Hematopoietic multipotent progenitor cell treated with erythropoietin and hydrocortisone succinate and interleukin-3 and kit ligand, for 15 days (in vitro differentiated cells): Measurements from ENCODE around the gene PLA2G6.
A peak's percentile ranks its signal among the peaks of the same experiment; 100 is the strongest.

Experiments
- DNase-seq: peaks from one replicate; pipeline ENCODE4 v3.0.0-alpha.2; 2015; ENCODE audit warnings: low spot score

PLA2G6 gene

DNA sequence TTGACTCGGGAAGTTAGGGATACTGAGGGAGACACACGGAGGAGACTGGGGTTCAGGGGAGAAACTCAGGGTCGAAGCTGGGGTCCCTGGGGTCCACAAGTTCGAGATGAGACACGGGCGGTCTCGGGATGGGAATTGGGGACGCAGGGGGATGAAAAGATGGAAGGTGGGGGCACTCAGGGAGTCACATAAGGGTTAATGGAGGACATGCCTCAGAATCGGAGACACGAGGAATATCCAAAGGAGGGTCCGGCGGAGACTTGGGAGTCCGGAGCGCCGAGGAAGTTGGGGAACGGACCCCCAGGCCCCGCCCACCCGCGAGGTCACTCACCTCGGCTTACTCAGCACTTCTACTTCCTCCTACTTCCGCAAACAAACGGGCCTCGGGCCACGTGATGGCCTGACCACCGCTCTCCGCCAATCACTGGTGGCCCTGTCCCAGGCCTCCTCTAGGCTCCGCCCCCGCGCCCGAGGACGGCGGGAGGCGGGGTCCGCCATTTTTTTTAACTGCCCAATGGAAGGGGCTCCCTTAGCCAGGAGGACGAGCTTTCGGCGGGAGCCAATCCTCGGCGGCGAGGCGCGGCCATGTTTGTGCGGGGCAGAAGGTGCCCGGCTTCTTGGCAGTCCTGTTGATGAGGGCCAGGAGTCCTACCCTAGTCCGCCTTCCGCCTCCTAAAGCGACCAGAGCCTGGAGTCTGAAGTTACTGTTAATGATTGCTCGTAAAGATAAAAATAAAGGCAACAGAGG is at the start of gene PLA2G6:
TSS of gene PLA2G6 (minus strand) at position 378 of the 748 bp plus-strand sequence. CDS start 12,404 bp downstream, outside the sequence.
- peak; percentile 99 for DNase-seq

DNA sequence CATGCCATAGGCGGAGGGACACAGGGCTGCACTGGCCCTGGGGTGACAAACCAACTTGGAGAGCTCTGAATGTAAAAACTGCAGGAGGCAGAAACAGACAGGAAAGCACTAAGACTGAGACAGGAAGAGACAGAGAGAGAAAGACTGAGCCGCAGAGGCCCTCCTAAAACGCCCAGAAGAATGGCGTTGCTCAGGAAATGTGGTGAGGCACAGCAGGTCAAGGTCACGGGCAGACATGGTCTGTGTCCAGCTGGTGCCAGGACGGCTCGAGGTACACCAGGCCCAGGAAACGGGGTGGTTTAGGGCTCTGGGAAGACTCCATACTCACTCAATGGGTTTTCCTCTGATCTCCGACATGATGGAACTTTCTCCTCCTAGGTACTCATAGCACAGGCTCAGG is 49.3 kb upstream of the PLA2G6 start:
- no peak for DNase-seq

DNA sequence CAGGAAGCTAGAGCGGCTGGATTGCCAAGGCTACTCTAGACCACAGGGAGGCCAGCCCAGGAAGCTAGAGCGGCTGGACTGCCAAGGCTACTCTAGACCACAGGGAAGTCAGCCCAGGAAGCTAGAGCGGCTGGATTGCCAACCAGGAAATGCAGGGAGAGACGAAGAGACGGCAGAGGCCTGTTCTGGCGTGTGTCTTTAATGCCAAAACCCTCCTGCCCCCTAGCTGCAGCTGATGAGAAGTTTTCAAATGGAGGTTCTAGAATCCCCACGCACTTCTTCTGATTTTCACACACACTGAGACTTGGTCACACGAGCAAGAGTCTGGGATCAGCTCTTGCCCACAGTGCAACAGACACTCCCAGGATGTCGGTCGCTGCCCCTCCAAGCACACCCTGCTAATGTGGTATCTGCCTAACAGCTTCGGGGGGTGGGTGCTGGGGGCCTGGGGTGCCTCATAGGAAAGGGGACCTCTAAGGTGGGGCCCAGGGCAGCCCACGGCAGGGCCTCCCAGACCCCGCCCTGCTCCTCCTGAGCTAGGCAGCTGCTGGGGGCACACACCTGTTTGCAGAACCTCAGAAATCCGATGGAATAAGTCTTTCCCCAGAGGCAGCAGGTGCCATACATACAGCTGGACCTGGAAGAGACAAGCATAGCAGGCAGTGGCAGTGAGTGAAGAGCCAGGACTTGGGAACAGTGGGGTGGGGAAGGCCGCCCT is 48.6 kb upstream of the PLA2G6 start:
- DNase-seq: peak; percentile 62

DNA sequence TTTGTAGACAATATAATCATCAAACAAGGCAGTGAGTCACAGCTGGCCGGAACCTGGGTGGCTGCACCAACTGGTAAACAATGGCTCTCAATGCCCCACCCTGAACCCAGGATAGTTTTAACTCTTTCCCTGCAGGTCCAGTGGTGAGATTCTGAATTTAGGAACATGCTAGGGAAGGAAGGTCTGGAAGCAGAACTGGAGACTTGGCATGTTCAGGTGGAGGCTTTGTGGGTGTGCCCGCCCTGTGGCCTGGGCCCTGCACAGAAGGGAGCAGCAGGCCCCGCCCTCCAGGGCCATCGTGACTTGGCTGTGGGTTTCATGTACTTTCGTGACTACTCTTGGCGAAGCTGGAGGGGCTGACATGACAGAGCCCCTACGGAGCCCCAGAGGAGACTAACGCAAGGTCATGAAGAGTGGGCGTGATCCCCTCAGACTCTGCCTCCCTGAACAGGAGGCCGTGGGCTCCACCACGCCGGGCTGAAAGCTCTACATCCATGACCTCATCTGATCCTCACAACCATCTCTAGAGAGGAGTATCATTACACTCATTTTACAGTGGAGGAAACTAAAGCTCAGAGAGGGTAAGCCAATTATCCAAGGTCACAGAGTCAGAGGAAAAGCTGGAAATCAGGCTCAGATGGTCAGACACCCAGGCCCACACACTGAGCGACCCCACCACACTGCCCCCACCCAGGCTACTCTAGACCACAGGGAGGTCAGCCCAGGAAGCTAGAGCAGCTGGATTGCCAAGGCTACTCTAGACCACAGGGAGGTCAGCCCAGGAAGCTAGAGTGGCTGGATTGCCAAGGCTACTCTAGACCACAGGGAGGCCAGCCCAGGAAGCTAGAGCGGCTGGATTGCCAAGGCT is 47.5 kb upstream of the PLA2G6 start:
- peak; percentile 43 for DNase-seq

DNA sequence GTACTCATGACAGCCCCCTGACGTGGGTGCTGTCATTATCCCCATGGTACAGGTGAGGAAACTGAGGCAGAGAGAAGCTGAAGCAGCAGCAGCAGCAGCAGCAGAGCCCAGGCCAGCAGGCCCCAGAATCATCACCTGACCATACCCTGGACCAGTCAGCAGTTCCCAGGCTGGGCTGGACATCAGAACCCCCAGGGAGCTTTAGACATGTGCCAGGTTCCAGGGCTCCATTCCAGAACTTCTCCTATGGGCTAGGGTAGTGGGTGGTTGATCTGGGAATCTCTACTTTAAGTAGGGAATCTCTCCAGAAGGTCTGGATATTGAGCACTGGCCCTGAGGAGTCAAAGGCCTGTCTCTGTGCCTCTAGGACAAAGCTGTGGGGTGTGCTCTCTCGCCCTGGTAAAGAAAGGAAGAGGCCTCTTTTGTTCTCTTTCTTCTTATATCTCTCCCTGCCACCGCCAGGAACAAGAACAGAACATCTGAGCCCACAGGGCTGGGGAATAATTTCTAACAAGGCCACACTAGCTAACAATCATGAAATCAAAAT is 46.8 kb upstream of the PLA2G6 start:
- no peak for DNase-seq

- DNase-seq: no peak
These were observed 45.4 kb upstream of the PLA2G6 start for GRCh38 chr22:38226853-38227649.

- DNase-seq: no peak
These were observed 41.8 kb upstream of the PLA2G6 start for GRCh38 chr22:38223289-38223960.

GRCh38 chr22:38222797-38223119 is 41.1 kb upstream of the PLA2G6 start:
- DNase-seq: no peak

DNA sequence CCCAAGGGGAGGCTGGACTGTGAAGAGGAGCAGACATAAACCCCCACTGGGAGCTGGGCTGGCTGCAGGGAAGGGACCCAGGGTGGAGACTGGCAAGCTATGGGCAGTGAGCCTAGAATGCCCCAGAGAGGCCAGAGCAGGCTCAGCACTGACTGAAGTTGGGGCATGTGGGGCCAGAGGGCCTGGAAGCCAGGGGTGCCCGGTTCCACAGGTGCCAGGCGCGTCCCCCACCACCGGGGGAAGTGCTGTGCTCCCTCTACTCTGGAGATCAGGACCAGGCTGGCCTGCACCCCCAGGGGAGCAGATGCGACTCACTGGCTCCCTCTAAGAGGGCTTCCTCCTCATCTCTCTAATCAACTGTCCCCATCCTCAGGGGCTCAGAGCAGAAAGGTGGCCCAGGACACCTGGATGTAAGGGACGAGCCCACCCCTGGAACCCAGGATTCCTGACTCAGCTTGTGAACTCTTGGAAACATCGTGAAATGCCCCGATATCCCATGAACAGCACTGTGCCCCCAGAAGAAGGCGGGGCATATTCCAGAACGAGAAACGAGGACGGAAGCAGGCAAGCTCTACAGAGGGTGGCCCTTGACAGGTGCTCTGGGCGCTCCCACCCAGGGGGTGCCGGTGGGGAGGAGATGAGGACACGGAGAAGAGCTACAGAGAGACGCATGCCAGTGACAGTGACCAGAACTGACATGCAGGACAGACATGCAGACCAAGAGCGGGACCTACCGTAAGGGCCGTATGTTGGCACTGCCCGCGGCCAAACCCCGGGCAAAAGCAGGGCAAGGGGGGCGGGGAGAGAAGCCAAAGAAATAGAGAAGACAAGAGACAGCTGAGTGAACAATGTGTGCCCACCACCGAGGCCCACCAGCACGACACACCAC is 40.5 kb upstream of the PLA2G6 start:
- no peak for DNase-seq

DNA sequence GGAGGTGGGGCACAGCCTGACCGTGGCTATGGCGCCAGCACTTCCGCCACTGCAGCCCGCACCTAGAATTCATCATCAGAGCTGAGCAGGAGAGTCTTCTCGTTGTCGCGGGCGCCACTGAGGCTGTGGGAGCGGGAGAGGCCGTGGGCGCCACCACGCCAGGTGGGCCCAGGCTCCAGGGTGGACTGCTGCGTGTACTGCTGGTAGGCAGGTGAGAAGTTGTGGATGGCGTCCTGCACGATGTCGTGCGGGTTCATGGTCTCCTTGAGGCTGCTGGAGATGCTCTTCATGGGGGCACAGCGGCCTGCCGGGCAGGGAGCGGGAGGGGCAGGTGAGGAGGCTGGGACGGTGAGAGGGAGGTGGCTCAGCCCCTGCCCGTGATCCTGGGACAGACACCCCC is 39.8 kb upstream of the PLA2G6 start:
- DNase-seq: no peak

DNA sequence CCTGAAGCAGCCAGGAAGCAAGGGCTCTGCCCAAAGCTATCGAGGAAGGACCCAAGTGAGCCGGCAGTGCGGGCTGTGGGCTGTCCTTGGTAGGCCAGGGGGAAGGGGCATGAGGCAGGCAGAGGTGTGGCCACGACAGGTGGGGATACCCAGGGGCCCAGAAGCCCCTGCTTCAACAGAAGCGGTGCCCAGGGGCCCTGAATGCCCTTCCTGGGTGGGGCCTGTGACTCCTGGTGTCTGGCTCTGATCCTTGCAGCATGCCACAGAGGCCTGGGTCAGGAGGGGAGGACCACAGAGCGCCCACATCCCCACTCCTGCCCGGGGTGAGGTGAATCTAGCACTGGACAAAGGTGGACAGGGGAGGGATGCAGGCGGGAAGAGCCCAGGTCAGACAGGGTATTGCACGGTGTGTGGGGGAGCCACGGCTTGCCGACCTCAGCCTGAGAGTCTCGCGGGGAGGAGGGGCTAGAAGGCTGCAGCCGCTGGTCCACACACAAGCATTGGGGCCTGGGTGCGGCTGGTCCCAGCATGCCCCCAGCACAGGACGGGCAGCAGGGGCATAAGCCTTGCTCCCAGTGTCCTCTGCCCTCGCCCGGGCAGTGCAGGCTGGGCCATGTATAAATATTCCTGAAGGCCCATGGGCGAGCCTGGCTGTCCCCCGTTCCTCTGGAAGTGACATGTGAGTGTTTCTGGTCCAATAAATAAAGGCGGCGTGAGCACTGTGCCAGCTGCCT is 39.2 kb upstream of the PLA2G6 start:
- no peak for DNase-seq

GRCh38 chr22:38220163-38220562 is 38.5 kb upstream of the PLA2G6 start:
- DNase-seq: no peak

GRCh38 chr22:38219632-38220031 is 38.0 kb upstream of the PLA2G6 start:
- DNase-seq: no peak

- DNase-seq: no peak
These were observed 37.3 kb upstream of the PLA2G6 start for GRCh38 chr22:38218661-38219622.

DNA sequence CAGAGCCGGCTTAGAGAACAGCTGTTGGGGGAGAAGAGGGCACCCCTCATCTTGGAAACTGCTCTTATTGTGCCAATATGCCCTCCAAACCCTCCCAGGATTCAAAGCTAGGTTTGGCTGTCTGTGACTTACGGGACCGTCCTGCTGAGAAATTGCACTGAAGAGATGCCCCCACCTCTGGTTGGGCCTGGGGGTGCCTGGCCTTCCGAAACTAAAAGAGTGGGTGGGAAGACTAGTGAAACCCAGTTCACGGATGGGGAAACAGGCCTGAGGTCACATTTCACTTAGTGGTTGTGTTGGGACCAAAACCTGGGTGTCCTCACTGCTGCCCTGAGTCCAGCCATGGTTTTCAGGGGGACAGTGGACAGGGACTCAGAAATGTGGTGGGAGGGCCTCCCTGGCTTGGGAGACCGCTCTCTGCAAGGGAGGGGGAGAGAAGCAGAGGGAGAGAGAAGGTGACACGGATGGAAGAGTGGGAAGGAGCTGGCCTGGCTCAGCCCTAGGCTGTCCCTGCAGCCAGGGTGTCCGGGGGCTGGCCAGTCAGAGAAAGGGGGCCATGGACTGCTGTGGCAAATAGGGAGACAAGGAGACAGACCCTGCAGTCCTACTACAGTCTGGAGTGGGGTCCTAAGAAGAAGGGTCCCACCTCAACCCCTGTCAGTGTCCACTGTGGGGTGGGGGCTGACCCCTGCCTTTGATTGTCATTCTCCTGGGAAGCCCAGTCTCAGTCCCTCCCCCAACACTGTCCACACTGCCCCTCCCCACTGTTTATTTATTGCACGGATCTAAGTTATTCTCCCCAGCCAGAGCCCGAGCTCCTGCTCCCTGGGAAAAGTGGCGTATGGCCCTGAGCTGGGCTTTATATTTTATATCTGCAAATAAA is 33.8 kb upstream of the PLA2G6 start:
- no peak for DNase-seq

DNA sequence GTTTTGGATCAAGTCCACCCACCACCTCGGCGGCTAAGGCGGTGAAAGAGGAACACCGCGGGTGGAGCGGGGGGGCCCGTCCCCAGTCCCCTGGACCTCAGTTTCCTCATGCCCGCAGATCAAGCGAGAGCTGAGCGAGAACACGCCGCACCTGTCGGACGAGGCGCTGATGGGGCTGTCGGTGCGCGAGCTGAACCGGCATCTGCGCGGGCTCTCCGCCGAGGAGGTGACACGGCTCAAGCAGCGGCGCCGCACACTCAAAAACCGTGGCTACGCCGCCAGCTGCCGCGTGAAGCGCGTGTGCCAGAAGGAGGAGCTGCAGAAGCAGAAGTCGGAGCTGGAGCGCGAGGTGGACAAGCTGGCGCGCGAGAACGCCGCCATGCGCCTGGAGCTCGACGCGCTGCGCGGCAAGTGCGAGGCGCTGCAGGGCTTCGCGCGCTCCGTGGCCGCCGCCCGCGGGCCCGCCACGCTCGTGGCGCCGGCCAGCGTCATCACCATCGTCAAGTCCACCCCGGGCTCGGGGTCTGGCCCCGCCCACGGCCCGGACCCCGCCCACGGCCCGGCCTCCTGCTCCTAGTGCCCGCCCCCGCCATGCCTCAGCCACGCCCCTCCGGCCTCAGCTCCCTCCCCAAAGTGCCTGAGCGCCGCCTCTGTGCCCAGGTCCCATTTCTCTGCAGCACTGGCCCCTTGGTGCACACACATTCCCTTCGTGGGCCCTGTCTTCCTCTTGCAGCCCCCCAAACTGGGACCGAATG is 32.8 kb upstream of the PLA2G6 start:
- peak; percentile 64 for DNase-seq

GRCh38 chr22:38213990-38214301 is 32.3 kb upstream of the PLA2G6 start:
- no peak for DNase-seq
